NCI-H128 (cell line): ENCODE results near the gene ALDH1A3.

Source experiments
- DNase-seq: peaks from one replicate; lab custom pipeline; 2025; ENCODE audit not compliant: unreplicated experiment; lab: John Stamatoyannopoulos, UW

Gene ALDH1A3

DNA sequence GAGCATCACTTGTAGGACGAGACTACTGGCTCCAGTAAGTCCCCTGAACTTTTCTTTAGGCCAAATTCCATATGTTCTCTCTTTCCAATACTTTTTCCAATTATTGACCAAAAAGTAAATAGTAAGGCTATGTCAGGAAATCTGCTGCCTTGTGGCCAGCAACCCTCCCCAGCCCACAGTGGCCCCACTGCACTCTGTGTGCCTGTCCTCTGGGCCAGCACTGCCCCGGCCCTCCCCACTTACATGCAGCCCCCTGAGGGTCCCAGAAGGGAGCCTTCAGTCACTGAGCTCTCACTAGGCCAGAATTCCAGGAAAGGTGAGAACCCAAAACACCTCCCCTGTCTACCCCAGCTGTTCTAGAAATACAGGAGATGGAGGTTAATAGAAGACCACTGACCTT, 21.3 kb upstream of the ALDH1A3 start:
- DNase-seq, result no peak

DNA sequence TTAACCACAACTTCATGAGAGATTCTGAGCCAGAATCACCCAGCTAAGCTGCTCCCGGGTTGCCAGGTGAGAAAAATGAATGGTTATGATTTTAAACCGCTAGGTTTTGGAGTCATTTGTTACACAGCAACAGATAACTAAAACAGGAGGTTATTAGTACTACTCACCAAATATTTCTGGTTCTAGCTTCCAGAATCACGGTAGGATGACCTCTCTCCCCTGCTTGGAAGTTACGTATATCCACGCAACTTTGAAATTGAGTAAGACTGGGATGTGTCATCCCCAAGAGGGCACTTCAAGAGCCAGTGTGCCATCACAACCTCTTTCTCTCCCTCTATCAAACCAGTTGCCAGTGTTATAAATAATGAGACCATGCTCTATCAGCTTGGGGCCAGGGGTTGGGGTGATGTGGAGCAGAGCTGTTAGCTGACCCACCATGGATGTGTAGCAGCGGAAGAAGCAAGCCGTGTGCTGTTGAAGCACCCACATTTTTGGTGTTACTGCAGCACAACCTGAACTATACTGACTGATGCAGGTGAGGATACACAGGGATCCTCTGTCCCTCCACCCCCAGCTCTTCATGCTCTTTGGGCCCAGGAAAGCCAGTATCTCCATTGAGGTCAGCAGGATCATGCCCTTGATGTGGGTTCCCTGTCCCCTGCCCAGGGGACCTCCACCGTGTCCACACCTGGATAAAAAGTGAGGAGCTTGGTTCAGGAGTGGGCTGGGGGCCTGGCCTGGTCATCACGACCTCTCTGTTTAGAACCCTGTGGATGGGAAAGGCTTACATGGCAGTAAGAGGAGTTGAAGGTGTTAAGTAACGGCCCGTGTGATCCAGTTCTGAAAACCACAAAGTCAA, 19.4 kb upstream of the ALDH1A3 start:
- DNase-seq, result no peak

DNA sequence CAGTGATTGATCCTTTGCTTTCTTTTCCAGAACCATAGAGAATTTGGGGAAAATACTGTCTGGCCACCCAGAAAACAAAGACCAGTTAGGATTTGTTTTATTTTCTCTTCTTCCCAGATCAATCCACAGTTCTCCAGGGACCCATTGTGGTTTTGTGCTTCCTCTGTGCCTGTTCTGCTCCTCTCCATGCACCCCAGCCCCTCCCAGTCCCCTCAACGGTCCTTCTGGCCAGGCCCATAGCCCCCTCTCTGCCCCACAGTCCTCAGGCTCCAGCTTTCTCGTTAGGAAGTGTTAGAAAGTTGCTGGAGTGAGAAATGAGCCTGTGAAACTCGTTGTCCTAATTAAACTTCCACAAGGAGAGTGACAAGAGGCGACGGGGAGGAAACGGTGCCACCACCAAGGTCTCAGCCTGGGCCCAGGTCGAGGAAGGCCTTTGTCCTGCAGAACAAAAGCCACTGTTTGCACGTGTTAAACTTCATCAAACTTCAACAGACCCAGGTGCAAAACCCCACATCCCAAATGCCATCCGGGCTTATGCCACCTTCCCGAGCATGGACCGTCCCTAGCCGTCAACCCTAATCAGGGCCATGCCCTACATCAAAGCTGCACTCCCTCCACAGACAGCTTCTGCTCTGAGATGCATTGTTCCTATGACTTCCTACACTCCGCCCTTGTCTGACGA, 18.7 kb upstream of the ALDH1A3 start:
- no peak for DNase-seq

DNA sequence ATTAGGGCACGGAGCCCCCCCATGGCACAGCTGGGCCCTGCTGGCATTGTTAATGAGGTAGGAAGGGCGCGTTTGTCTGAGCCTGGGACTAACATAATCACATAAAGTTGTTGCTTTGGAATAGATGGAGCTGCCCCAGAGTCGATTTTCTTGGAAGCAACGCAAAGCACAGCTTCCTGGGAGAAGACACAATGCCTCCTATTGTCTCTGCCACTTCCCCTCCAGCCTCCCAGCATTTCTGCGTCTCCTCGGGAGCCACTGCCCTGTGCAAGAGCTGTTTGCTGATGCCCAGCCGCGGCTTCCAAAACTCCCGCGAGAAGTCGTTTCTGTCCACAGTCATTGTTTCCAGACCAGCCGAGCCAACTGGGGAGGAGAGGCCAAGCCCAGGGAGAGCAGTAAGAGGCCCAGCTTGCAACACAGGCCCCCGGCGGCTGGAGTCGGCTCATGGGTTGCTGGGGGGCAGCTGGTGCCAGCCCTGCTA, 18.1 kb upstream of the ALDH1A3 start:
- no peak for DNase-seq

DNA sequence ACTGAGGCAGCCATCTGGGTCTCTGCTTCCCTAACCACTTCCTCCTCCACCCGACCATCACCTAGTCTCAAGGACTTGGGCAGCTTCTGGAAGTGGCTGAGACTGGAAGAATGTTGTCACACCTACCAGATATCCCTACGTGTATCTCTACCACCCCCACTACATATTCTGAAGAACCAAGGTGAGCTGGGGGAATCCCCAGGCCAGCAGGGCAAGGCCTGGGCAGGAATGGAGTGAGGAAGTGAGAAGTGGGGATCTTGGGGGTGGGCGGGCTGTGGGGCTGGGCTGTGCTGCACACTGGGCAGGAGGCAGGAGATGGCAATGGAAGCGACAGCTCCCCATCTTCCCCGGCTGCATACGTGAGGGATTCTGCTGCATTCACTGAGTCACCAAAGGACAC, 17.5 kb upstream of the ALDH1A3 start:
- no peak for DNase-seq

DNA sequence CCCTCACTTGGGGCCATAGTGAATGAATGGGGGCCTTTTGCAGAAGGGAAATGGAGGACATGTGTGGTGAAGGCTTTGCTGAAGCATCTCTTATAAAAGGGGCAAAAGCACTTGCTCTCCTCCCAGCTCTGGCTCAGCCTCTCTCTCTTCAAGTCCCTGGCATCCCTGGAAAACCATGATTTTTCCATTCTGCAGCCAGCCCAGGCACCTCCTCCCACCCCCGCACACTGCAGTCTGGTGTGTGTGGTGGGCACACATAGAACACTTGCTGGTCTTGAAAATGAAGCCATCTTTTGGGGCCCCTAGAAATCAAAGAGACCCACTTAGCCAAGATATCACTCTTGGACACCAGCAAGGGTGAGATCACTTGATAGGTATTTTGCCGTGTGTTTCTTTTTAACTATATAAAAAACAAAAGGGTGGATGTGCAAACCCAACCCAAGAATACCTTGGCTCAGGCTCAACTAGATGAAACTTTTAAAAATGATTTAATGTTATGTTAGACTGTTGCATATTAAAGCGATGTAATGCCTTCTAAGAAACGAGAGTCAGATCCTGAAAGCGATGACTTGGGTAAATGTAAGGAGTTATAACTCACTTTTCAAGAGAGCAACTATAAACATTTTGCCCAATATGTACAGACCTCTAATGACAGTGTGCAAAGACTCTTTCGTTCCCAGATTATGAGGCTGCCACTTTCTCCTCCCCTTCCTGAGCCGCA, 16.4 kb upstream of the ALDH1A3 start:
- no peak for DNase-seq

DNA sequence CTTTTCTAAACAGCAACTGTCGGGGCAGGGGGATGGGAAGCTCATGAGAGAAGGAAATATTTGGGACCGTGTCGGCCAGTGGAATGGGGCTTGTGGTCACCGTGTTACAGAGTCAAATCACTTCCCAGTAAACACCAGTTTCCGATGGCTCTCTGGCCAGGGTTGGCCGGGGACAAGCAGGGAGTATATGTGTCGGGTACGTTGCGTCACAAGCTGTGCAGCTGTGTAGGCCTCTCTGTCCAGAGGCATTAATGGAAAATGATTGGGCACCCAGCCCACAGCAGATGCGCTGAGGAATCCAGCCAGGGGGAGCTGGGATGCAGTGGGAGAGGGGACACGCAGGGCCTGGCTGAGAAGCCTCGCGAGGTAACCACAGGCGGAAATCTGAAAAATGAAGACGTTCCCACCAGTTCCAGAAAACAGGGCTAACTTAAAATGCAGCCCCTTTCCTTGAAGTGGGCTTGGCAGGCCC, 15.8 kb upstream of the ALDH1A3 start:
- no peak for DNase-seq

DNA sequence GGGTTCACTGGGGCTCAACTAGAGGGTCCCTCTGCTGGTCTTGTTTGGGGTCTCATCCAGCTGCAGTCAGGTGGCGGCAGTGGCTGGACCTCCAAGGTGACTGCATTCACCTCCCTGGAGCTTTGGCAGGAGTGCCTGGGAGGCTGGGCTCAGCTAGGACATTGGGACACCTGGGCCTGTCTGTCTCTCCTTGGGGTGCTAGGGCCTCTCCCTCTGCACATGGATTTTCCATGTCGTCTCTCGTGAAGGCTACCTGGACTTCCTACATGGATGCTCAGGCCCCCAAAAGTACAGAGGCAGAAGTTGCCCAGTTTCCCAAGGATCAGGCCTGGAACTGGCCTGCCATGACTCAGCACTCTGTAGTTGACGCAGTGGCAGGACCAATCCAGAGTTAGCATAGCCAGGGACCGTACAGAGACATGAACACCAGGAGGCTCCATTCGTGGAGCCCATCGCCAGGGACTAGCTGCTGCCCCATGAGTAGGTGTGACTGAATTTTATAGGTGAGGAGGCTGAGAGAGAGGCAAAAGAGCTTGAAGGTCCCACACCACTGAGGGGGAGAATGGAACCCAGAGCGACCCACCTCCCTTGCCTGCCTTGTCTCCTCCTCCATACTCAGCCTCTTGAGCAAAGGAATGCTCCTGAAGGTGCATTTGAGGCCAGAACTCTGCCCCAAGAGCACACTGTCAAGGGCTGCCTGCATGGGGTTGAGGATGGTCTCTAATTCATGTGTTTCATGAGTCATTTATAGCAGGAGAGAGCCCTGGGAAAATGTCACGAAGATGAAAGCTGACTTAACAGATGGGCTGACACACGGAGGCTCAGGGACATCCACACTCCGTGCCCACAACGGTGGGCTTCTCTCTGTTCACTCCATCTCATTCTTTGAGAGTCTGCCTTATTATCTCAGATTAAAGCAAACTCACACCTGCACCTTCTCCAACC, 13.0 kb upstream of the ALDH1A3 start:
- DNase-seq, result no peak

DNA sequence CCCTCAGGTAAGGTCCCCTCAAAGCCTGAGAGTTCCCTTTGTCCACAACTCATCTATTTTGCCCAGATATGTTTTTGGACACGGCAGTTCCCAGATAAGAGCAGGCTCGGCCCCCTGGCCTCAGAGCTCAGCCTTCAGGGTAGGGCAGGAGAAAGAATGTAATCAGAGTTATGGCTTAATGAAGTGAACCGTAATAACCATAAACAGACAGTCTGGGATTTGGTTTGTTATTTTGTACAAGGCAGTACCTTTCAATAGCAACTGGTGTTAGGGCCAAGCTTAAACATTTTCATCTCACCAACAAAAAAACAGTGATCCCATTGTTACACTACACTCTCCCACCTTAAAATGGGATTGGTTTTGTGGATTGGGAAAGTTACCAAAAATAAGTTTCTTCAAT, 12.2 kb upstream of the ALDH1A3 start:
- DNase-seq, result no peak

DNA sequence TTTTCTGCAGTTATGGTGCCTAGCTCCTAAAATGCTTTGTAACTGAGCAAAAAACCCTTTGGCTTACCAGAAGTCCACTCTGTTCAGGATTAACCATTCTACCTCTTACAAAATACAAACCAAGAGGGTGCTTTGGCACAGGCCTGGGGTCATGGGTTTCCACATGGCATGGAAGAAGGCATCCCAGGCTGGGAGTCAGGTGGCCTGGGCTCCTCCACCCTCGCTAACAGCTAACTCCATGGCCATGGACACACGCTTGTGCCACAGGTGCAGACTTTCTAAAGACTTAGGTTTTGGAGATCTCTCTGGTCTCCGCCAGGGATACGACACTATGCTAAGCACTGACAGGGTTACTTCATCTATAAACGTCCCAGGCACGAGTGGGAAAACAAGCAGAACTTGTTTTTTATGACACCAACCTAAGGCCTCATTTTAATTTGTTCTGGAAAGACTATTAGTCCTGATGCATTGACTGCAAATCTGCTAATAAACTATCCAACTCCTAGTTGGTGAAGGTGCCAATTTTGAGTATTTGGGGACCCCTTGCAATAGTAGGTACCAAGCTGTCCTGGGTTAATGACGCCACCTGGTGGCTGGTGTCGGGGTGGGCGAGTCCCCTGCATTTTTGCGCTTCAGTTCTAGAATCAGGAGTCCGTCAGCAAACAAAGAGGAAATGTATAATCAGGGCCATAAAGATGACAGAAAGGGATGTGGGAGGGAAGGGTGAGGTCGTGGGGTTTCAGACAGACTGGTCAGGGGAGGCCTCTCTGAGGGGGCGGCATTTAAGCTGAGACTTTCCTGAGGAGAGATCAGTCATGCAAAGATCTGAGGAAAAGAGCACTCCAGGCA, 10.3 kb upstream of the ALDH1A3 start:
- no peak for DNase-seq

DNA sequence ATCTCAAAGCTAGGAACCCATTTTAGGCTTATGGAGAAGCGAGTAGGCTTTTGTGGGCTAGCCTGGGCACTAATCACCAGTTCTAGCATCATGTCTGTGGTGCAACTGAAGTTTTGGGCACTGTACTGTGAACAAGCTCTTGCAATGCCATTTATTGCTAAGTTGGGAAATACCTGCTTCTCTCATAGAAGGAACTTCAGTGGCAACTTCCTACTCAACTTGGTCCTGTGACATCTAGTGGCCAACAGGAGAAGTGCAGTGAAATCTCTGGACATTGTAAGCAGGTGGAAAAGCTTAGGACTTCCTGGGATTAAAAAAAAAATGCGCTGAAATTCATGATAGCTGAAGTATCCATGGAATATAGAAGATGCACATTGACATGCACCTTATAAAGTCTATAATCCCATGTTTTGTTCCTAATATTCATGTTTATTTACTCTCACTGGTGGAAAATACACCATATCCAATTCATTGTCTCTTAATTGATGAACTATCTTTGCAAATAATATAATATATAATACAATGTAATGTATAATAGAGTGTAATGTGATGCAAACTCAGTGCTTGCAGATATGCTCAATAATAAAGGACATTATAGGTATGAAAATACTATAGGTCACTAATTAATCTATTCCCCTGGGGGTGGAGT, 6.5 kb upstream of the ALDH1A3 start:
- peak; percentile 28 for DNase-seq

DNA sequence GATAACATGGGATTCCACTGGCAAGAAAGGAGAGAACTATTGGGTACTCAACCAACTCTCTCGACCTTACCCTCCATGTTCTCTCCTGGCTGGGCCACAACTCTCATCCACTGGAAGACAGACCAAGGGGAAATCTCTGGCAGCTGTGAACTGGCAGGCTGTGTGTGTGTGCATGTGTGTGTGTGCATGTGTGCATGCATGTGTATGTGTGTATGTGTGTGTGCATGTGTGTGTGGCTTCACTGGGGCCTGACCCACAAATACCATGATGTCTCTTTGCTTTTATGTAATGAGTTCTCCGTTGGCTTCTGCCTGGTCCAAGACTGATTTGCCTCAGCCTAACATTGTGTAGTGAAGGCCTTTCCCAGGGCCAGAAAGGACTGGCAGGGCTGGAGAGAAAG, 4.1 kb upstream of the ALDH1A3 start:
- no peak for DNase-seq

DNA sequence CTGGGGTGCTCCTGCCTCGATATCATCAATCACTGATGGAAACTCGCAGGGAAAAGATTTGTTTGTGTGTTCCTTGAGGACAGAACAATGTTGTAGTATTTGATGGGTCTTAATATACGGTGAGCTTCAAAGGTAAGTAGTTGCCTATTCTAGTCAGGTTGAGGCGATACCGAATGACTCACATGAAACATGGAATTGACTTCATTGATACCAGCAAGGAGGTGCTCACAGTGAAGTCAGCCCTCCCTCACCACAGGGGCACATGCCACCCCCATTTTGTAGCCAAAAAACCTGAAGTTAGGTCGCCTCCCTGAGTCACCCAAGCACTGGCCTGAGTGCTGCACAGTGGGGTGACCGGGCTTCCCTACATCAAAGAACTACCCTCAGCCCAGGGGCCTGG, 3.7 kb upstream of the ALDH1A3 start:
- no peak for DNase-seq

DNA sequence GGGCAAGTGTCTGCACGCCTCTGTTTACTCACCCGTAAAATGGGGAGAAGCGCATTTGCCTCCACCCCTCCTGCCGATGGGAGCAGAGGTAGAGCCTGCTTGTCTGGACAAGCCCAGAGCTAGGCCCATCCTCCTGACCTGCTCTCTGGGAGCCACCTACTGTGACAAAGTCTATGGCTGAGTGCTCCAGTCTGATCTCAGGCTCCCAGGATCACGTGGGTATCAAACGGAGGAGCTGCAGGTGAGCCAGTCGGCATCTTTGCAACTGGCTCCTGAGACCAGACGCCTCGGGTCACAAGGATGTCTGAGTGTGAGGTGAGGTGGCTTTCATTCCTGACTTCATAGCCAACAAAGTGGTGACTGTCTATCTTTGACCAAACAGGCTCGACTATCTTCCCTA, 2.1 kb upstream of the ALDH1A3 start:
- no peak for DNase-seq

DNA sequence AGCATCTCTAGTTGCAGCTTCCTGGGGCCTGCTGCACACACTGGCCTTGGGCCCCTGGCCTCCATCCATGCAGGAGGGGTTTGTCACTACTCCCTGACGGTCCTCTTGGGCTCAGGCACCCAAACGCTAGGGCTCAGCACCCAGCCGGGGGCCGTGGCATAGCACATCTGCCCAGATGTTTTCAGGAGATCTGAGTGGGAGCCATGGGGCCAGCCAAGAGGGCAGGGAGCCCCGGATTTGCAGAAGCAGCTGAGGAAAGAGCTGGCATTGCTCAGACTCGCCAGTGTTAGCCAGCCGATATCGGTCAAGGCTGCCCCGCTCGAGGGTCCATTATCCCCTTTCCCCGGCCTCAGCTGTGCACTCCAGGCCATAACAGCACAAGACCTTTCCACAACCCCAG, 1.5 kb upstream of the ALDH1A3 start:
- no peak for DNase-seq

DNA sequence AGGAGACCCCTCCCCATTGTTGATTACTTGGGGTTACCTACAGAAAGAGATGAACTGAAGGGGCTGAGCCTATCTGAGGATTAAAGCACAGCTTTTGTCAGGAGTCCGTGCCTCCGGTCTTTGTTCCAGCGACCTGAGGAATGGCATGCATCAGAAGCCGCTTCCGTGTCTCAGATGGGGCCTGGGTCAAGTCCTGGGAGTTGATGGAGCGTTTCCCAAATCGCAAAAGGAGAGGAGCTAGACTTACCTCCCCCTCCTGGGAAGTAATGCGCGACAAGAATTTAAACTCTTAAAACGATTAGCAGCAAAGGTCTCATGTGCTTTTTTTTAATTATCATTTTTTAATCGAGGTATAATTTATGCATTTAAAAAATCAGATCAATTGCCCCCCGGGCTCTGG, 983 bp upstream of the ALDH1A3 start:
- DNase-seq, result no peak

DNA sequence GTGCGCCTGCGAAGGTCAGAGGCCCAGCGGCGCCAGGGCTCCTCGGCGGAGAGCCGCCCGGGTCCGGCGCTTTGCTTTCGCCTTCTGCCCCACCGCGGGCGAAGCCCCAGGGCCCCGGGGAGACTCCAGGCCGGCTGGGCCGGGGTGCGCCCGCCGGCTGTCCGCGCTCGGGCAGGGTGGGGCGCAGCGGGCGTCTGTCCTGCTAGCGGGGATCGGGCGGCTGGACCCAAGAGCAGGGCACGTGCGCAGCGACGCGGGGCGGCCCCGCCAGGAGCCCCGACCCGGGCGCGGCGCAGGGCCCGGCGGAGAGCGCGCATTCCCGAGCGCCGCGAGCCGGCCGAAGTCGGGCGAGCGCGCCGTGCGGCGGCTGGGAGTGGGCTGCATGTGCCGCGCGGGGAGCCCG, 569 bp upstream of the ALDH1A3 start:
- DNase-seq, result no peak

DNA sequence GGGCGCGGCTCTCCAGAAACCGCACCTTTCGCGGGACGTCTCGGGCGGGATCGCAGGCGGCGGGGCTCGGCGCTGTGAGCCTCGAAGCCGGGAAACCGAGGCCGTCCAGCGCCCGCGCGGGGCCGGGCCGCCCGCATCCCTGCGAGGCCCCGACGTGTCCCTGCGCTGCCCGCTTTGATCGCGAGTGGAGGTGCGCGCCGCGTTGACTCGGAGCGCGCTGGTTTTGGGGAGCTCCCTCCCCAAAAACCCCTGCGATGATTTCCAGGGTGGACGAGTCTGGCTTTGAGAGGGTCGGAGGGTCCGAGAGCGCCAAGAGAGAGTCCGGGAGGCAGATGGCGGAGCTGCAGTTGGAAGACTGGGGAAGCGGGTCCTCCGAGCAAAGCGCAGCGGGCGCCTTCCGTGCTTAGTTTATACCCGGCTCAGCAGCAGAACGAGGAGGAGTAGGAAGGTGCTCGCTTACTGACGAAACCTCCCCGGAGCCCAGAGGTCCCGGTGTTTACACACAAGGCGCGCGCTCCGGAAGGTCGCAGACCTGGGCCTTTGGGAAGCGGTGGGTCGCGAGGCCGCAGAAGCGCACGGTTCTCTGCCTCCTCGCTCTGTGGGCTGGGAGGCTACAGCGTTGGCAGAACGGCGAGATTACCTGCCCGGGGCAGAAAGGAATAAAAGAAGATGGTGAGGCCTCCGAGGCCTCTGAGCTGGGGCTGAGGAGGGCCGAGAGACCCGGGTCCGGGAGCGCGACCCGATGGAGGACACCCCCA, 687 bp downstream of the ALDH1A3 start:
- DNase-seq, result no peak

DNA sequence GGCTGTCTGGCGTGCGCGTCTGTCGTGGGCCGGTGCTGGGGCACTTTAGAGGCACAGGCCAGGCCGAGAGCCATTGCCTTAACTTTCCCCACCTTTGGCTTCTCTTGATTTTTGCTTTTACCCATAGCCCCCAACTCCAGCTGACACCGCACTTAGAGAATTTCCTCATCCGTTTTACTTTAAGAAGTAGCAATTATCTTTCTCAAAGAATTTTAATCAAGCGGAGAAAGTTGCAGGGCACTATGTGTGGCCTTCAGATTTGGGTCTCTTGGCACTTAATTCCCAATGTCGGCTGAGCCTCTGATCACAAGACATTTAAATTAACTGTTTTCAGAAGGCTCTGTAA, 1.2 kb downstream of the ALDH1A3 start:
- DNase-seq, result no peak
